Skin epidermis (tissue), 12 donors: Measurements from ENCODE around the gene ANKK1.

Source experiments
- H3K27ac ChIP-seq, 21 experiments: fragments of 200-600 bp; sonication (generic) in 11 of 21; one replicate each; pipeline ENCODE4 v1.5.0; 2020; ENCODE audit warnings: mild to moderate bottlenecking in 3 of 21, inconsistent platforms in 2 of 21, moderate library complexity in 2 of 21
- H3K4me3 ChIP-seq, 7 experiments: fragments of 200-600 bp; sonication (generic) in 2 of 7; one replicate each; pipeline ENCODE4 v1.5.0; 2020; ENCODE audit warnings: inconsistent platforms in 2 of 7, mild to moderate bottlenecking in 2 of 7, moderate library complexity in 1 of 7

ANKK1 gene, protein sequence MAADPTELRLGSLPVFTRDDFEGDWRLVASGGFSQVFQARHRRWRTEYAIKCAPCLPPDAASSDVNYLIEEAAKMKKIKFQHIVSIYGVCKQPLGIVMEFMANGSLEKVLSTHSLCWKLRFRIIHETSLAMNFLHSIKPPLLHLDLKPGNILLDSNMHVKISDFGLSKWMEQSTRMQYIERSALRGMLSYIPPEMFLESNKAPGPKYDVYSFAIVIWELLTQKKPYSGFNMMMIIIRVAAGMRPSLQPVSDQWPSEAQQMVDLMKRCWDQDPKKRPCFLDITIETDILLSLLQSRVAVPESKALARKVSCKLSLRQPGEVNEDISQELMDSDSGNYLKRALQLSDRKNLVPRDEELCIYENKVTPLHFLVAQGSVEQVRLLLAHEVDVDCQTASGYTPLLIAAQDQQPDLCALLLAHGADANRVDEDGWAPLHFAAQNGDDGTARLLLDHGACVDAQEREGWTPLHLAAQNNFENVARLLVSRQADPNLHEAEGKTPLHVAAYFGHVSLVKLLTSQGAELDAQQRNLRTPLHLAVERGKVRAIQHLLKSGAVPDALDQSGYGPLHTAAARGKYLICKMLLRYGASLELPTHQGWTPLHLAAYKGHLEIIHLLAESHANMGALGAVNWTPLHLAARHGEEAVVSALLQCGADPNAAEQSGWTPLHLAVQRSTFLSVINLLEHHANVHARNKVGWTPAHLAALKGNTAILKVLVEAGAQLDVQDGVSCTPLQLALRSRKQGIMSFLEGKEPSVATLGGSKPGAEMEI

GRCh38 chr11:113387605-113388211 is at the start of gene ANKK1:
ANKK1 (plus strand) TSS chr11:113387779; CDS start chr11:113387885, 106 bp downstream.
- Histone ChIP-seq H3K4me3 (peak within 1 kb of the TSS in 5 of 7 experiments; percentile 9 to 37 (median 16)), H3K27ac (peak within 1 kb of the TSS in 13 of 21 experiments; percentile 12 to 70 (median 49))

DNA sequence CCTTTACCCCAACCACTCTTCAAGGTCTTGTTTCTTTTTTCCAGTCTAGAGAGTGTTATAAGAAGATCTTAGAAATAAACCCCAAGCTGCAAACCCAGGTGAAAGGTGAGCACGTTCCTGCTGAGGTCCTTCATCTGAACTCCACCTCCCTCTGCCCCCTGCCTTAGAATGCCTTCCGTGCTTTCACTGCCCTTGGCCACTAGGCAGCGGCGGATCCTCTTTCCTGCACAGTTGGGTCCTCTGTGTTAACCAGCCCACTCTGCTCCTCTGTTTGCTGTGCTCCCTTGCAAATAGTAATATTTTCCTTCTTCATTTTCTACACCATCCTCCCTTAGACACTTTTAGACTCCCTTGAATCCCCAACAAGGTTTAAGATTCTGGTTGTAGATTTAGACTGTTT is 48.8 kb upstream of the ANKK1 start:
- Histone ChIP-seq H3K27ac (no peak overlapping the region), H3K4me3 (no peak overlapping the region)

DNA sequence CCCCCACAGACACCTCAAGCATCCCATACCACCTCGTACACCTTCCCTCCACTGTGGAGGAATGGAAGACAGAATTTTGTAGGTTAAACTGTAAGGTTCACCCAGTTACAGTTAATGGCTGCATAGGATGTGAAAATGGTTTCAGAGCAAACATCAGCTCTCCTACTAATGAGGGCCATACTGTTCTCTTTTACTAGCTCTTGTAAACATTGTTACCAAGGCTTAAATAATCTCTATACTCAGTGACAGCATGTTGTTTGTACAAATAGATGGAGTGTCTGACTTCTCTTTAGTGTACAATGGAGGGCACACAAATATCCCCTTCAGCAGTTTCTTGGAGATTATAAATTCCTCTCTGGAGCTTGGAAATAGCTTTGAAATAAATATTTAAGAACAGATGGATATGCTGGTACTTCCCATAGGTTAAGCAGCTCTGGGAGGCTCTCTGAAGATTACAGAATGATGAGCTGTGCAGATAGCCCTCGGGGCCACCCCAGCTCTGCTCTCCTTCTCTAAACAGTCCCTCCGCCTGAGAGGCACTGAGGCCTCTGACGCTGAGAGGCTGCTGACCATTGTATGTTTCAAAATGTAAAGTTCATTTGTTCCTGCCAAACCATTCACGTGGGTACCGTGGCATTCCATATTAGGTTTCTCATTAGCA is 47.5 kb upstream of the ANKK1 start:
- Histone ChIP-seq H3K4me3 (no peak overlapping the region), H3K27ac (no peak overlapping the region)

DNA sequence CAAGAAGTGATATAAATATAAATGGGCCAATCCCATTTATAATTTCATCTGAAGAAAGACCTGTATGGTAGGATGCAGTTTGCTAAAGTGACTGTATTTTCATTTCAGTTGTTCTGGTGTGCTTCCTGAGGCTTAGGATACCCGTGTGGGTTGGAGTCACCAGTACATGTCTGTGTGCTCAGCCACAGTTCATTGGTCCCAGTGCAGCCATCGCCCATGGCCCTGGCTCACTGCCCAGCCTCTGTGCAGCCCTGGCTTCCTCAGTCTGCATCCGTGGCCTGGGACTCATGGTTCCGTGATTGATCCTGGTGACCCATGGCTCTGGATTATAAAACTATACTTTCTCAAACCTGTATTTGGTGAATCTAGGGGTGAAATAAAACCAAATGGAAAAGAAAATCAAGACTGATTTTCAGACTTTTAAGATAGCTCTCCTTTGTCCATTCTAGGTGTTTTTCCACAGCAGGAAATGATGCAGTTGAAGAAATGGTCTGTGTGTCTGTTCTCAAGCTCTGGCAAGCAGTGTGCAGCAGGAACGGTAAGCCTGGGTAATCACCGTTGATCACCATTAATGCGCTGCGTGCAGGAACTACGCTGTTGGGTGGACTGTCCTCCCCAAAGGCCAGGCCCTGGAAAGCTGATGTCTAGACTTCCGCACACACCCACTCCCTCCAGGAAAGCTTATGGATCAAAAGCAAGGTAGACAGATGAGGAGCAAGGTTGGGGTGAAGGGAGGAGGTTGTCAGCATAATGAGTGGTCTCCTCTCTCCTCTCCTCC is 46.0 kb upstream of the ANKK1 start:
- H3K4me3 ChIP-seq = no peak overlapping the region
- no peak overlapping the region for H3K27ac ChIP-seq

DNA sequence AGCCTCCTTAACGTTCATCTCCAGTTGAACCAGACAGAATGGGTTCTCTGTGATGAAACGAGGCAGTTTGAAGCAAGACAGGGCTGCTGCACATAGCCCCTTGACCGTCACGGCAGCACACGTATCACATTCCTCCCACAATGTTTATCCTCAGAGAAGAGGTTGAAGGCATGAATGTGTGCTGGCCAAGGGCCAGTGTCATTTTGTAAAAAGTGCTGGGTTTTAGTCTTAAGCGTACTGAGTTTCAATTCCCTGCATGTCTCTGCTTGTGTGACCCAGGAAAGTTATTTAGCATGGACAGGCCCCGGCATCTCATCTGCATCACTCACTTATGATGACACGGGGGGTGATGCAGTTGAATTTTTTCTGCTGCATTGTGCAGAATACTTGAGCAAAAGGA is 41.6 kb upstream of the ANKK1 start:
- H3K27ac ChIP-seq = no peak overlapping the region
- no peak overlapping the region for H3K4me3 ChIP-seq

GRCh38 chr11:113349528-113349927 is 38.1 kb upstream of the ANKK1 start:
- Histone ChIP-seq H3K27ac (no peak overlapping the region), H3K4me3 (no peak overlapping the region)

- Histone ChIP-seq H3K27ac (no peak overlapping the region), H3K4me3 (no peak overlapping the region)
Observed at GRCh38 chr11:113350336-113351067, 37.1 kb upstream of the ANKK1 start.

- Histone ChIP-seq H3K4me3 (no peak overlapping the region), H3K27ac (no peak overlapping the region)
Observed at GRCh38 chr11:113351068-113351450, 36.5 kb upstream of the ANKK1 start.

DNA sequence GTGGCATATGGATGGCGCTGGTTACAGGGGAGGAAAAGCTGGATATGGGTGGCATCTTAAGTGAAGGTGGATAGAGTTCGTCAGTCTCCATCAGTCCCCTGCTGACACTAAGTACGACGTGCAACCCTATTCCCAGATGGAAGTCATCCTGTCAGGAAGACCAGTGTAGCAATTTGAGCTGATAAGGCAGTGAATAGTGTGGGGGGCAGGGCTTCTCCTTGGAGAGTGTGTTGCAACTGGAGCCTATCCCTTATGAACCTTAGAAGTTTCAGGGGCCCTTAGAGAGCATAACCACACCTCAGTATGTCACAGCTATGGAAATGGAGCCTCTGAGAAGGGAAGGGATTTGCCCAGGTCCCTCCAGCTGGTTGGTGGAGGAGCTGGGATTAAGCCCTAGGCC is 36.1 kb upstream of the ANKK1 start:
- no peak overlapping the region for H3K27ac ChIP-seq
- H3K4me3 ChIP-seq = no peak overlapping the region

DNA sequence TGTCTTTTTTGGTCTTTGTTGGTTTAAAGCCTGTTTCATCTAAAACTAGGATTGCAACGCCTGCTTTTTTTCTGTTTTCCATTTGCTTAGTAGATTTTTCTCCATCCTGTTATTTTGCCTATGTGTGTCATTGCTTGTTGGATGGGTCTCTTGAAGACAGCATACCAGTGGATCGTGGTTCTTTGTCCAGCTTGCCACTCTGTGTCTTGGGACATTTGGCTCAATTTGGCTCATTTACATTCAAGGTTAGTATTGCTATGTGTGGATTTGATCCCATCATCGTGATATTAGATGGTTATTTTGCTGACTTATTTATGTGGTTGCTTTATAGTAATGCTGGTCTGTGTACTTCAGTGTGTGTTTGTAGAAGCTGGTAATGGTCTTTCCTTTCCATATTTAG is 31.4 kb upstream of the ANKK1 start:
- Histone ChIP-seq H3K27ac (no peak overlapping the region), H3K4me3 (no peak overlapping the region)

DNA sequence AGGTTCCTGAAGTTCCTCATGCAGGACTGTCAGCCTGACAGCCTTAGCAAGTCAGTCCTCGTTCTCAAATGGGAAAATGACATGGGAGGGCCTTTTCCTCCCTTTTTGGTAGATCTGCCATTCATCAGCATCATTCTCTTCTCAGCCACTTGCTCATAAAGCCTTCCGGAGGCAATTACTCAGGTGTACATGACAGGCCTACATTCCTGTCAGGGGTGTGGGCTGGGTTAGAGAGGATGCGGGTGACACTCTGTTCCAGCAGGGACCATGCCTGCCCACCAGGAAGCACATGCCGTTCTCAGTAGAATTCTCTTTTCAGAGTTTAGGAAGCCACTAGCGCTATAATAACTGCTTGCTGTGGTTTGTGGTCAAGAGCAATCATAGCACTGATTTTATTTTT is 24.2 kb upstream of the ANKK1 start:
- Histone ChIP-seq H3K27ac (no peak overlapping the region), H3K4me3 (no peak overlapping the region)

DNA sequence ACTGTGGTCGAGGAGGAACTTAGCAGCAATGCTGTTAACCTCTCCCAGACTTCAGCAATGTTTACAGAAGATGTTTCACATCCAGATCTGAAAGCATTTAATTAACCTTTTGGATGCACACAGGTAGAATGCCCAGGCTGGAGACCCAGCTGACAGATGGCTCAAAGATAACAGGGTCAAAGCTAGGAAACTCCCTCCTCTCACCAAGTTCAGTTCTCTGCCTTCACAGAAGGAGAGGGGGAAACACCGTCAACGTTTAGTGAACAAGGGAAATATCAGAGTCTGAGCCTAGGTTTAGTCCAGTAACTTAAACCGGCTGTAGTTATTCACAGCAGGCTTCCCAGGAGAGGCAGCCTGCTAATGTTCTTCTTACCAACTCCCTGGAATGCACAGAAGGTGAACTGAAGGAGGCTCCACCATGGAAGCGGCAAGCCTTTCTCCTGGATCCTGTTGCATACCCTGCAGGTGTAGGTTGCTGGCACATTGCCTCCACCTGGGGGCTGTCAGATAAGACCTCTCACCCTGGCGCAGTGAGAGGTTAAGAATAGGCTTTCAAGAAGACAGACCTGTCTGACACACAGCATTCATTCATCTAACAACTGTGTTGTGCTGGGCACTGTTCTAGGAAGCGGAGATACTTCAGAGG is 23.5 kb upstream of the ANKK1 start:
- H3K27ac ChIP-seq = no peak overlapping the region
- no peak overlapping the region for H3K4me3 ChIP-seq

GRCh38 chr11:113365895-113366294 is 21.7 kb upstream of the ANKK1 start:
- Histone ChIP-seq H3K4me3 (no peak overlapping the region), H3K27ac (no peak overlapping the region)

DNA sequence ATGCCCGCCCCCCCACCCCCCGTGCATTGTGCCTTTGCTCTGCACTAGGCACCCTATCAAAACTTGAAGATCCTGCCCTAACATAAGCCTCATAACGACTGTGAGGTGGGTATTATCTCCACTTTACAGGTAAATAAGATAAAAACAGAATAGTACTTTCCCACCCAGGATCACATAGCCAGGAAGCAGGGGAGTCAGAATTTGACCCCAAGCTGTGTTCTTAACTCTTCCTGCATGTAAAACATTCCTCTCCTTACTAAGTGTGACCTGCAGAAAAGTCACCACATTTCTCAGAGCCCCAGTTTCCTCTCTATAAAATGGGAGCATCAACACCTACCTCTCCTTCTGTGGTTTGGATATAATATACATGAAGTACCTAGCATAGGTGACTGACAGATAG is 18.2 kb upstream of the ANKK1 start:
- Histone ChIP-seq H3K4me3 (no peak overlapping the region), H3K27ac (no peak overlapping the region)

DNA sequence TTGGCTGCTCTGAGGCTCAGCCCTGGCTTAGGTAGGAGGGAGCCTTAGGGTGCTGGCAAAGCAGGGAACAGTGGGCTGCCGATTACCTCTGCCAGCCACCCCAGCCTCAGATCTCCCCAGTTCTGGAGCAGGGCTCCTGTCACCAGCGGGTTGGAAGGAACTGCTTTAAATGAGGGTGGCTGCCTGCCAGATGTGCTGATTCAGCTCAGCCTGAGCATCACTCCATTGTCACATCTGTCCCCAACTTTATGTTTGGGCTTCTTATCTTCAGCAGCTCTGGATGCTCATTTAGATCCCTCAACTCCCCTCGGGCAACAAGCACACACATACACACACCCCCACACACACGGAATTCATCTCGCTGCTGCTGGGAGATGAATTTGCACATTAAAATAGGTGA is 16.9 kb upstream of the ANKK1 start:
- Histone ChIP-seq H3K27ac (no peak overlapping the region), H3K4me3 (no peak overlapping the region)

GRCh38 chr11:113372309-113372708 is 15.3 kb upstream of the ANKK1 start:
- H3K4me3 ChIP-seq = no peak overlapping the region
- no peak overlapping the region for H3K27ac ChIP-seq

- Histone ChIP-seq H3K27ac (peak overlapping the region in 1 of 21 experiments; percentile 12), H3K4me3 (no peak overlapping the region)
Observed at GRCh38 chr11:113373306-113373705, 14.3 kb upstream of the ANKK1 start.

DNA sequence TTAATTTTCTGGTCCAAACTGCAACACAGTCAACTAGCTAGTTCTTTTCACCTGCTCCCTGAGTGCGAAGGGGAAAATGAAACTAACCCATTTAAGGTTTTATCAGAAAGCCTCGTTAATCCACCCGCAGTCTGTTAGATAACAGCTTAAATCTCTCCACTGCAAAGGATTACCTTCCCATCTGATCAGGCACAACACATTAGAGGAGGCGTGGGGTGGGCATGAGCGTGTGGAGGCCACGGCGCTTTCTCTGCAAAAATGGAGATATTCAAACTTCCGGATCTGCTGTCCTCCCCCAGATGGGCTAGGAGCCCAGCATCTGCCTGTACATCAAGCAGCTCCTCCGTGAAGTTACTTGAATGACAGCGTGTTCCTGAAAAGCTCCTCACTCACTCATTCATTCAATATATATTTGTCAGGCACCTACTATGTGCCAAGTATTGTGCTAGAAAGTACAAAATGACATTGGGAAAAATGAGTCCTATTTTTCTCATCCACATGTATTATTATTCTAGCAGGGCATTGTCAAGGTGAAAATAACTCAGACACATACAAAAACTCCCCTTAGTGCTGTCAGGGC is 13.5 kb upstream of the ANKK1 start:
- H3K4me3 ChIP-seq = no peak overlapping the region

More for the DNA sequence above, 13.5 kb upstream of the ANKK1 start:
- H3K27ac ChIP-seq = no peak overlapping the region
